HG03354 (cell line): ENCODE measurements around the gene NCCRP1.
"Not testable (repeated sequence)": the region's sequence is repeated elsewhere in the genome, so short reads cannot be mapped to it uniquely, and the experiment has no call there.

ENCODE experiments used
- ATAC-seq: cut with Tn5 transposase; IDR thresholded peaks from one replicate; pipeline ENCODE4 v1.9.1; 2021; ENCODE audit warnings: mild to moderate bottlenecking; ENCODE audit not compliant: unreplicated experiment, poor library complexity, severe bottlenecking

NCCRP1 gene

GRCh38 chr19:39238209-39238608, 41.4 kb downstream of the NCCRP1 start:
- no peak for ATAC-seq

GRCh38 chr19:39238944-39239343, 42.2 kb downstream of the NCCRP1 start:
- no peak for ATAC-seq

- ATAC-seq = no peak
These were observed 43.7 kb downstream of the NCCRP1 start for GRCh38 chr19:39240421-39240820.

DNA sequence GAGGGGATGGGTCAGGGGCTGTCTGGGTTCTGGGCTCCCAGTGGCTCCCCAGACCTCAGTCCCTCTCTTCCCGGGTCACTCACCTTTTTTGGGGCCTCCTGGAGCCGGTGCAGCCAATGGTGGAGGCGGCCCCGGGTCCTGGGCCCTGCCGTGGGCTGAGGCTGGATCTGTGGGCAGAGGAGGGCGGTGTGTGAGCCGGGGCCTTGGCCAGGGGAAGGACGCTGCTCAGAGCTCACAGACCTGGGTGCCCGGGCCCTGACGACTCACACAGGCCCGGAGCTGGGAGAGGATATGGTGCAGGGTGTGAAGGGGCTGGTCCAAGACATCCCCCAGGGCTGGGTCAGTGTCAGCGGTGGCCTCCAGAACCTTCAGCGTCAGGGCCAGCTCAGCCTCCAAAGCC, 47.0 kb downstream of the NCCRP1 start:
- ATAC-seq = not testable (repeated sequence)

DNA sequence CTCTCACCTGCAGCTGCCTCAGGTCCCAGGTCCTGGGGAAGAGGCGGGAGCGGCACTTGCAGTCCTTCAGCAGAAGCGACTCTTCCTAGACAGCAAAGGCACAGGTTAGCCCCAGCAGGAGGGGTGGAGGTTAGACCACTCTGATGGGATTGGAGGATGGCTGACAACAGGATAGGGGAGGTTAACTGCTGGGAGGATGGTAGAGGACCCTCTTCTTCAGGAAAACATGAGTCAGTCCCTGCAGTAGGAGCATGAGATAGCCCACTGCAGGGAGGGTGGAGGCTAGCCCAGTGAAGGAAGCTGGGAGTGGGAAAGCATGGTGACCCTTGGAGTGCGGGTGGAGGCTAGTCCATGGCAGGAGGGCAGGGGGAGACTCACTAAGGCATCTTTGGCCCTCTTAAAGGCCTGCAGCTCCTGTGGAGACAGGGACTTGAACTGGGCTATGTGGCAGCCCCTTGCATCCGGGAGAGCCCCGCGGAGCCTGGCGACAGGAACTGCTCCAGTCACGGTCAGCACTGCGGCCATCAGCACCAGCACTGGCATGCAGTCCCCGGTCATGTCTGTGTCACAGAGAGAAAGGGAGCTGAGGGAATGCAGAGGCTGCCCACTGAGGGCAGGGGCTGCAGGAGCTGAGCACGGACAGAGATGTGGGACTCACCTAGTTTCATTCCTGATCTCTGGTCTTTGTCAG, 47.8 kb downstream of the NCCRP1 start, which contains the start of gene IFNL3:
IFNL3 (minus strand) TSS at position 597 of the 691 bp plus-strand sequence; CDS start at position 558, 39 bp downstream.
- not testable (repeated sequence) for ATAC-seq

DNA sequence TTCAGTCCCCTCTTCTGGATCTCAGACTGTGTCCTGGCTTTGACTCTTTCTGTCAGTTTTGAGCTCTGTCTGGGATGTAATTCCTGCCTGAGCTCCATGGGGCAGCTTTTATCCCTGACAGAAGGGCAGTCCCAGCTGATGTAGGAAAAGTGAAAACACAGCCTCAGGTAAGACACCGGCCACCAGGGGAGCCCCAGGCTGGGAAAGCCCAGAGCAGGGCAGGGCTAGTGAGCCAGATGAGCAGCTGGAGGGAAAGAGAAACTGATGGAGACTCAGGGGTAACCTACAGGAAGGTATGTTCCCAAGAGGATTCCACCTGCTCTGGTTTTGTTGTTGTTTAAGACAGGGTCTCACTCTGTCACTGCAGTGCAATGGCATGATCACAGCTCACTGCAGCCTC, 48.4 kb downstream of the NCCRP1 start:
- not testable (repeated sequence) for ATAC-seq

- no peak for ATAC-seq
These were observed 50.3 kb downstream of the NCCRP1 start for GRCh38 chr19:39246951-39247669.

DNA sequence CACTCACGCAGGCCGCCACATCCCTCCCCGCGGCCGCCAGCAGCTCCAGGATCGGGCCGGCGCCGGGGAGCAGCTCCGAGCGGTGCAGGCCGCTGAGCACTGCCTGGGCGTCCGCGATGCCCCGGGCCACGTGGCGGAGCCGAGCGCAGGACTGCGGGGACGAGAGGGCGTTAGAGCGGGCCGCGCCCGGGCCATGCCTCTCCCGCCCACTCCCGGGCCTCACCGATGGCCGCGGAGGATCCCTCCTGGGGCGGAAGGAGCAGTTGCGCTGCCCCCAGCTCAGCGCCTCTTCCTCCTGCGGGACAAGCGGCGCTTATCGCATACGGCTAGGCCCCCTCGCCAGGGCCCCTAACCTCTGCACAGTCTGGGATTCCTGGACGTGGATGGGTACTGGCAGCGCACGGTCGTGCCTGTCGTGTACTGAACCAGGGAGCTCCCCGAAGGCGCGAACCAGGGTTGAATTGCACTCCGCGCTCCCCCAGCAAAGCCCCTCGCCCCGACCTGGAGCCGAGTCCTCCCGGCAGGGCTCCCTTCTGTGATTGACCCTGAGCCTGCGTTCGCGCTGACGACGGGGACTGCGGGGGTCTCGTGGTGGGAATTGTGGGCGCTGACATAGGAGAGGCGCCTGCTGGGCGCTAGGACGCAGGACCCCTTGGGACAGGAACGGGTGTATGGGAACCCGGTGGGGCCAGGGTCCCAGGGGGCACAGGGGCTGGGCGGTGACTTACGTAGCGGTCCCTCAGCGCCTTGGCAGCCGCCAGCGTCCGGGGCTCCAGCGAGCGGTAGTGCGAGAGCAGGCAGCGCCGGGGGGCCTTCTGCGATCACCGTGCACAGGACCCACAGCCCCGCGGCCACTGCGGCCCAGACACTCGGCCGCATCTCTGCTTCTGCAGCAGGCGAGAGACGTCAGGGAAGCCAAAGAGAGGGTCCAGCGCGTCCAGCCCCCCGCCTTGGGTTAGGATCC, 51.2 kb downstream of the NCCRP1 start:
- ATAC-seq = no peak

DNA sequence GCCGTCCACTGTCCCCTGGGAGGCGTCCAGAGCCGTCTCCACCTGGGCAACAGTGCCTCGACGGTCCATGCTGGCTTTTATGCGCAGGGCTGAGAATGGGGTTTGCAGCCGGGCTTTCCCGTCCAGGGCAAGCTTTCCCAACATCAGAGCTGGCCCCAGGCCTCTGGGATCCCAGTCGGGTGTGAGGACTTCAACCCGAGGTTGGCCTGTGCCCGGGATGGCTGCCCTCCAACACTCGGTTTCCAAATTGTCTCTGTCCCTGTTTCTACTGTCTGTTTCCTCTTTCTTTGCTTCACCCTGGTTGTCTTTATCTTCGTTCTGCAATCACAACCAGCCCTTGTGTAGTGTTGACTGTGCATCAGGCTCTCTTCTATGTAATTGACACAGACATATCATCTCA, 52.0 kb downstream of the NCCRP1 start, which contains the start of gene IFNL4:
IFNL4 (minus strand) TSS at position 51 of the 400 bp plus-strand sequence.
- no peak for ATAC-seq

- ATAC-seq = no peak
These were observed 54.3 kb downstream of the NCCRP1 start for GRCh38 chr19:39251081-39251480.
